H1 (cell line): ENCODE data around the gene NAALADL1. TPM values are rescaled to one million over a fixed set of nuclear protein-coding genes. Genes with fewer than 3 reads are reported as not detected.

Experiments
- GTF2F1 ChIP-seq: IDR thresholded peaks from 2 replicates; pipeline ENCODE4 v1.6.1; 2012; ENCODE audit warnings: low read depth, low read length, improper control_type of control experiment, borderline replicate concordance
- polyA plus RNA-seq, 7 experiments: library from polyadenylated mRNA; depleted of rRNA in 3 of 7; stranded (reverse) in 5 of 7; unstranded in 2 of 7; fragments of >200 nt in 5 of 7; fragments of 200-250 nt in 2 of 7; gene quantifications; 1 replicate in 5 of 7; 2 replicates in 1 of 7; 4 replicates in 1 of 7; pipeline versions ENCODE4 v1.2.1 to v1.2.3, GENCODE V29; 2011 to 2013; ENCODE audit warnings: missing spikeins in 2 of 7, mixed read lengths in 2 of 7
- total RNA-seq: library from RNA; stranded (reverse); fragmentation: NEBNext Ultra II Directional; extraction: Animal tissue kit (Norgen Biotek cat#: 25700); gene quantifications from 2 replicates; pipeline ENCODE4 v1.2.1, GENCODE V29; 2021

The NAALADL1 gene
- total and polyA plus RNA-seq, 2 of the 8 experiments (the other 6 are each of a cell fraction or from before 2014, with no cell fraction given) = 7.5 to 9.9 TPM

DNA sequence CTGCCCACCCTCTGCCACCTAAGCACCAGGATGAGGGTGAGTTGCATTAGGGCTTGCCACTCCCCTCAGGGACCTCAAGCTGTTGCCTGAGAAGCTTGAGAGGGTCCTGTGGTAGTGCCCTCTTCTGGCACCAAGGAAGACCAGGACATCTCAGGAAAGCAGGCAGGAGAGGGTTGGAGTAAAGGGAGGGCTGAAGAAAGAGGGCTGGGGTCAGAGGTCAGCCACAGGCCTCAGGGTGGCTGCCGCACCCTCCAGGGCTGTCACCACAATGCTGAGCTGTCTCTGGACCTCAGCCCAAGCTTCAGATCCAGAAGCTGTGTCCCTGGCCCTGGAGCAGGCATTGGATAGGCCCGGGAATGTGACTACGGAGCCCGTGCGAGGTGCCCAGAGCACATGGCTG lies 13.3 kb downstream of the NAALADL1 start (continued):
- no peak for TF ChIP-seq GTF2F1
